HG03558 (cell line): Measurements from ENCODE around the gene SCGB1D1.

ENCODE experiments used
- ATAC-seq: cut with Tn5 transposase; IDR thresholded peaks from one replicate; pipeline ENCODE4 v1.9.1; 2021; ENCODE audit warnings: moderate number of reproducible peaks; ENCODE audit not compliant: unreplicated experiment; ENCODE audit errors: extremely low read depth

SCGB1D1 gene

GRCh38 chr11:62217191-62217748, 27.3 kb downstream of the SCGB1D1 start:
- no peak for ATAC-seq

- ATAC-seq = no peak
Measured at GRCh38 chr11:62221498-62221897, 31.5 kb downstream of the SCGB1D1 start.

GRCh38 chr11:62223095-62223494, 33.1 kb downstream of the SCGB1D1 start:
- ATAC-seq = no peak

GRCh38 chr11:62233730-62234129, 43.7 kb downstream of the SCGB1D1 start:
- no peak for ATAC-seq

- no peak for ATAC-seq
Measured at GRCh38 chr11:62236187-62236586, 46.2 kb downstream of the SCGB1D1 start.

- ATAC-seq = no peak
Measured at GRCh38 chr11:62237499-62237898, 47.5 kb downstream of the SCGB1D1 start.

GRCh38 chr11:62238151-62238550, 48.1 kb downstream of the SCGB1D1 start:
- ATAC-seq = no peak

- ATAC-seq = no peak
Measured at GRCh38 chr11:62241095-62241494, 51.1 kb downstream of the SCGB1D1 start.

- ATAC-seq = no peak
Measured at GRCh38 chr11:62242021-62242420, 52.0 kb downstream of the SCGB1D1 start, which contains the start of gene SCGB1D2. TSS of gene SCGB1D2 (plus strand) at chr11:62242239. CDS start at chr11:62242308, 69 bp downstream.
